BJ (cell line): ENCODE measurements around the gene ANO9. TPM values are rescaled to one million over a fixed set of nuclear protein-coding genes. Genes with fewer than 3 reads are reported as not detected.
"Not testable (repeated sequence)": the region's sequence is repeated elsewhere in the genome, so short reads cannot be mapped to it uniquely, and the experiment has no call there.

Experiments
- CTCF ChIA-PET: fragments of 350-600 bp; formaldehyde crosslinking; extraction: SDS; loops from one replicate; lab custom pipeline; 2021; ENCODE audit warnings: antibody characterized with exemption, inconsistent platforms; lab: Yijun Ruan, JAX
- POLR2A ChIA-PET: fragments of 300-600 bp; sonication (Branson Sonifier 250); formaldehyde crosslinking; extraction: SDS; loops from one replicate; lab custom pipeline; 2021; ENCODE audit warnings: antibody characterized with exemption; lab: Charles Lee
- DNase-seq: peaks from one replicate; pipeline ENCODE4 v3.0.0-alpha.2; 2011; ENCODE audit warnings: low read depth
- H3K27me3 ChIP-seq: 2 replicates; pipeline ENCODE4 v1.6.0; 2011; ENCODE audit warnings: low read length; ENCODE audit not compliant: control insufficient read depth, insufficient read depth
- H3K36me3 ChIP-seq: 2 replicates; pipeline ENCODE4 v1.5.1; 2011; ENCODE audit warnings: low read length; ENCODE audit not compliant: control insufficient read depth, insufficient read depth
- H3K4me3 ChIP-seq: 2 replicates; pipeline ENCODE4 v1.5.1; 2011; ENCODE audit warnings: low read depth, mild to moderate bottlenecking, control low read depth, low read length
- CTCF ChIP-seq: IDR thresholded peaks from 2 replicates; pipeline ENCODE4 v1.5.1; 2011; ENCODE audit warnings: low read depth, mild to moderate bottlenecking, control low read depth, inconsistent platforms, low read length, moderate library complexity; ENCODE audit not compliant: insufficient read depth
- polyA plus RNA-seq: library from polyadenylated mRNA; depleted of rRNA; stranded (reverse); fragments of >200 nt; gene quantifications from 2 replicates; pipeline ENCODE4 v1.2.3, GENCODE V29; 2011

The ANO9 gene
- polyA plus RNA-seq, 1 experiment: not detected

GRCh38 chr11:415640-416041 lies 26.2 kb downstream of the ANO9 start:
- Histone ChIP-seq H3K4me3 (no peak overlapping the region), H3K36me3 (no peaks in the 10 kb centered on the region), H3K27me3 (peaks cover 2% of the 10 kb centered on the region)
- POLR2A ChIA-PET: no interaction called here
- CTCF ChIA-PET: no interaction called here
- no peak for DNase-seq
- TF ChIP-seq CTCF: no peak

- POLR2A ChIA-PET: no interaction called here
- H3K36me3 ChIP-seq: no peaks in the 10 kb centered on the region
- no peak for DNase-seq
- H3K4me3 ChIP-seq: no peak overlapping the region
- peaks cover 2% of the 10 kb centered on the region for H3K27me3 ChIP-seq
- no peak for TF ChIP-seq CTCF
- CTCF ChIA-PET: no interaction called here
Observed at GRCh38 chr11:414318-414857, 27.4 kb downstream of the ANO9 start.

GRCh38 chr11:413120-414081 lies 28.4 kb downstream of the ANO9 start:
- DNase-seq: no peak
- CTCF ChIA-PET: interaction anchor here (1.9 kb wide), 1 partner anchor 35 kb away, joined by 10 read pairs; no protein-coding TSS in a partner anchor
- H3K27me3 ChIP-seq: peaks cover 2% of the 10 kb centered on the region
- TF ChIP-seq CTCF: no peak
- no peaks in the 10 kb centered on the region for H3K36me3 ChIP-seq
- no peak overlapping the region for H3K4me3 ChIP-seq
- POLR2A ChIA-PET: no interaction called here

- no peak overlapping the region for H3K4me3 ChIP-seq
- DNase-seq: no peak
- ChIA-PET CTCF (interaction anchor here (1.9 kb wide), 1 partner anchor 35 kb away, joined by 10 read pairs; no protein-coding TSS in a partner anchor), POLR2A (no interaction called here)
- TF ChIP-seq CTCF: no peak
- H3K36me3 ChIP-seq: no peaks in the 10 kb centered on the region
- no peaks in the 10 kb centered on the region; the same call in 1 of the 2 replicates for H3K27me3 ChIP-seq
Observed at GRCh38 chr11:412641-413119, 29.1 kb downstream of the ANO9 start.

- not testable (repeated sequence) for H3K36me3 ChIP-seq, H3K27me3 ChIP-seq, DNase-seq, H3K4me3 ChIP-seq
- ChIA-PET POLR2A (interaction anchor here (0.6 kb wide), 1 partner anchor 114 kb away, joined by 4 read pairs; no protein-coding TSS in a partner anchor), CTCF (interaction anchor here (0.6 to 1.9 kb wide), 2 partner anchors 36 to 37 kb away, joined by 3 to 10 read pairs; no protein-coding TSS in a partner anchor)
Observed at GRCh38 chr11:411520-411919, 30.3 kb downstream of the ANO9 start.

GRCh38 chr11:410711-411110 lies 31.1 kb downstream of the ANO9 start:
- H3K27me3 ChIP-seq, H3K36me3 ChIP-seq, DNase-seq, H3K4me3 ChIP-seq: not testable (repeated sequence)
- ChIA-PET CTCF (interaction anchor here (2.0 kb wide), 1 partner anchor 14 kb away, joined by 4 read pairs; no protein-coding TSS in a partner anchor), POLR2A (interaction anchor here (0.6 kb wide), 1 partner anchor 113 kb away, joined by 4 read pairs; no protein-coding TSS in a partner anchor)
